Anterior cingulate cortex (tissue), 58 donors: Measurements from ENCODE around the gene FAM120B.

Experiments
- DNase-seq, 58 donors: peaks; one replicate each; lab custom pipeline; 2025; lab: John Stamatoyannopoulos, UW

Gene FAM120B

GRCh38 chr6:170284866-170285469 is 21.6 kb upstream of the FAM120B start:
- DNase-seq, result no peak

GRCh38 chr6:170285482-170285881 is 21.1 kb upstream of the FAM120B start:
- no peak for DNase-seq

DNA sequence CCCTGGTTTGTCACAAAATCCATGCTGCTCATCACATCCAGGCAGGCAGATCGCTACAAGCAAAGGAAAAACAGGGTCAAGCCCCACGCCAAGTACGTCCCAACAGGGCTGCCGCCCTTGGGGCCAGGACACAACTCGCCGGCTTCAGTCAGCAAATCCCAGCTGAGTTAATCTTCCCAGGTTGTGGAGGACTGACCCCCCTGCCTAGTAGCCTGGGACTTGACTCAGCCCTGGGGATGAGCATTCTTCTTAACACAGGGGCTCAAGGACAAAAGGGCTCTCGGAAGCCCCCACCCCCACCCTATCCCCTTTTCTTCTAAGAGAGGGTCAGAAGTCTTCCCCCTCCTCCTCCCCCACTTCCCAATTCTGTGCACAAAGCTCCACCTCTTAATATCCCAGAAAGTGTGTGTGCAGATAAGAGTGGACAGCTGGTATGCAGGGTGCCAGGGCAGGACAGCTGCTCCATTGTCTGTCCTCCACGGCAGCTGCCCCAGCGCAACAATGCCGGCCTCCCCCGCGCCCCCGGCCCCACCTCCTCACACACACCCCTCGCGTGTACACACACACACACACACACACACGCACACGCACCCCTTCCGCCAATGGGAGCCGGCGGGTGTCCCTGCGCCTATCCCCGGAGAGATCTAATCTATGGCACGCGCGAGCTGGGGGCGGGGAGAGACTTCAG is 20.2 kb upstream of the FAM120B start:
- DNase-seq, result peak in 42 of 58 donors; percentile 24 to 82 (median 64)

DNA sequence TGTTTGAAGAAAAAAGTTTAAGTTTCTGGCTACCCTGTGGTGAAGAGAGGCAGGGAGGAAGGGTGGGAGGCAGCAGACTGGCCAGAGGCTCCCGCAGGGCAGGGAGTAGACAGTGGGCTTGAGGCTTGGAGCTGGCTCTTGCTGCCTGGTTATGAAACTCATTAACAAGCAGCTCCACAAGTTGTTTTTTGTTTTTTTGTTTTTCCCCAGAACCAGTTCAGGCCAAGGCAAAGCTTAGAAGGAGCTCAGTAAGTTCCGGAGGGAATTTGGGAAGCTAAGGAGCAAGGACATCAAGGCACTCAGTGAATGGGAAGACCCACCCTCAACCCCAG is 19.7 kb upstream of the FAM120B start:
- DNase-seq, result peak in 1 of 58 donors; percentile 71

- no peak for DNase-seq
Observed at GRCh38 chr6:170287371-170287876, 19.1 kb upstream of the FAM120B start.

DNA sequence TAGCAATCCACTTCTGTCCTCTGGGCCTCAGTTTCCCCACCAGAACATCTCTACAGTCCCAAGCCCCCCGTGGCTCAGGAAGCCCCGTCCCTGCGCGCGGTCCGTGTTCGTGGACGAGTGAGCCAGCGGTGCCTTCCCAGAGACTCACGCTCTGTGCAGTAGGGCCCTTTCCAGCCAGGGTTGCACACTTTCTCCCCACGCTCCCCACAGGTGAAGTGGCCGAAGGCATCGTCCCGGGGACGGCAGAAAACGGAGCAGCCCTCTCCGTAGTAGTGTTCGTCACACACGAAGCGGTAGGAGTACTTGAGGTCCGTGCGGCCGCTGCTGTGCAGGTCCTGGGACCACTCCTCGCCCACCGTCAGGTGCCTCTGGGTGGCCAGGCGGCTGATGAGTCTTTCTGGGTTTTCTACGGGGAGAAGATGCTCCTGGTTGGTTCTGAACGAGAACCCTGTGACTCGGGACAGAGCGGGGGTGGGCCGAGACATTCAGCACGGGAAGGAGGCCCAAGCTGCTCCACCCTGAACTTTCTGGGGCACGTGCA is 18.4 kb upstream of the FAM120B start:
- no peak for DNase-seq

- no peak for DNase-seq
Observed at GRCh38 chr6:170288852-170289179, 17.7 kb upstream of the FAM120B start.

DNA sequence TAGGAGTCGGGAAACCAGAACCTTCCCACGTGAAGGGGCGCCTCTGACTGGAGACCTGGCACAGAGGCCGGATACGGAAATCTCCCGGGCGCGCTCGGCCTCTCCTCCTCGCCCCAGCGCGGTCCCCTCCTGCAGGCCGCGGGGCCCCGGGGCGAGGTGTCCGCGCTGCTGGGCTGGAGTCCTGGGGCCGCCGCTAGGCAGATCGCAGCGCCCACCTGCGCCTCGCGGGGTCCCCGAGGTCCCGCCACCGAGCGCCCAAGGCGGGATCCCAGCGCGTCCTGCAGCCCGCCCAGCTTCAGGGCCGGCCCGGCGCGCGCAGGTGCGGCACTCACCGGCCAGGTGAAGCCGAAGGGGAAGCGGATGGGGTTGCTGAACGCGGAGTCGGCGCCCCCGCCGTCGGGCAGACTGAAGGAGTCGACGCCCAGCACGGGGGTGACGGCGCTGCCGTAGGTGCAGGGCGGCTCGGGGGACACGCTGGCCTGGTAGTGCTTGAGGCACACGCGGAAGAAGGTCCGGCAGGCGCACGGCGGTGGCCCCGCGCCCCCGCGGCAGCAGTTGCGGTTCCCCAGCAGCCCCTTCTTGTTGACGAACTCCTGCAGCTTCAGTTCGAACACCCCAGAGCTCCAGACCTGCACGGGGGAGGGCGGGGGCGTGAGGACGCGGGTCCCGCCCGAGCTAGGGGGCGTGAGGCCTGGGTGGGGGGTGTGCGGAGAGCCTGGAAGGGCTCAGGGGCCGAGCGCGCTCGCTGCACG is 17.2 kb upstream of the FAM120B start:
- DNase-seq, result no peak

GRCh38 chr6:170289951-170290295 is 16.6 kb upstream of the FAM120B start:
- no peak for DNase-seq

- DNase-seq, result peak in 55 of 58 donors; percentile 15 to 94 (median 80)
Observed at GRCh38 chr6:170290296-170291128, 16.0 kb upstream of the FAM120B start, which contains the start of gene DLL1. Gene DLL1 (minus strand): TSS chr6:170291078. CDS start chr6:170290139, 939 bp downstream.

DNA sequence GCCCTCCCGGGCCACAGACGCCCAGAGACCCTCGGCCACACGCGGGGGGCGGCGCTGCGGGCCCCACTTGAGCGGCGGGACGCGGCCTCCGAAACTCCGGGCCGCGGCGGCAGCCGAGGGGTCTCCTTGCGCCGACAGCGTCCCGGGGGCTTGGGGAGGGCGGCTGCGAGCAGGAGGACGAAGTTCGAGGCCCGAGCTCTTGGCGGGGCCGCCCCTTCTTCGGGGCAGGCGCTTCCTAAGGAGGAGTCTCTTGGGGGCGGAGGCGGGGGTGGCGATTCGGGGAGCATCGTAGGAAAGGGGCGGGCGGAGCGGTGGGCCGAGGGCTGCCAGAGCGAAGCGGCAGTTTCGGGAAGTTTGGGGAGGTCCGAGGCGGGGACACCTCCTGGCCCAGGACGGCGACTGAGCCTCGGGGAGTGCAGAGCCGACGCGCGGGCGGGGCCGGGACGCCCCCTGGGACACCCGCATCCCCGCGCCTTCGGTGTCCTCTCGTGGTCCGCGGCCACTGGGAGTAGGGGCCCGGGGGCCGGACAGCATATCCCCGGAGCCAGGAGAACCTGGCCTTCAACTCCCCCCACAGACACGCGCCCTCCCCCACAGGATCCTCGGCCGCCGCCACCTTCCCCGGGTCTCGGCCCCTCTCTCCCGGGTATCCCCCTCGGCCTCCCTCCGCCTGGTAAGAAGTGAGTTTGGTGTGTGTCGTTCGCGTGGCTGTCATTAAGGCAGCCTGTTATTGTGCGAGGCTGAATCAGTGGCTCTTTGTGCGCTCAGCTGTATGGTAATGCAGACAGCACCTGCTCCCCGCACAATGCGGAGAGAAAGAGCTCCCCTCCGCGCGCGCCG is 15.1 kb upstream of the FAM120B start:
- peak in 55 of 58 donors; percentile 23 to 90 (median 70) for DNase-seq

DNA sequence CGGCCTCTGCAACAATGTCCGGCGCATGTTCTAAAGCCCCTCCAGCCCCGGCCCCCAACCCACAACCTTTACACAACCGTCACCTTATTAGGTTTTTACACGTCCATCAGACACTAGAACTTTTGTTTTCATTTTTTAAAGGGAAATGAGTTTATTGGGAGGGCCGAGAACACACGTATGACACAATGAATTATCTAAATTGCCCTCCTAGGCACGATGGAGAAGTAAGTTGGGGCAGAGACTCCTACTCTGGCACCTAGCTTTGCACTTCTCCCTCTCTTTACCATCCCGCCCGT is 14.5 kb upstream of the FAM120B start:
- DNase-seq, result no peak

GRCh38 chr6:170292407-170293158 is 14.0 kb upstream of the FAM120B start:
- DNase-seq, result peak in 7 of 58 donors; percentile 30 to 53 (median 36)

- DNase-seq, result no peak
Observed at GRCh38 chr6:170293341-170294231, 13.0 kb upstream of the FAM120B start.

GRCh38 chr6:170294298-170294730 is 12.2 kb upstream of the FAM120B start:
- no peak for DNase-seq

DNA sequence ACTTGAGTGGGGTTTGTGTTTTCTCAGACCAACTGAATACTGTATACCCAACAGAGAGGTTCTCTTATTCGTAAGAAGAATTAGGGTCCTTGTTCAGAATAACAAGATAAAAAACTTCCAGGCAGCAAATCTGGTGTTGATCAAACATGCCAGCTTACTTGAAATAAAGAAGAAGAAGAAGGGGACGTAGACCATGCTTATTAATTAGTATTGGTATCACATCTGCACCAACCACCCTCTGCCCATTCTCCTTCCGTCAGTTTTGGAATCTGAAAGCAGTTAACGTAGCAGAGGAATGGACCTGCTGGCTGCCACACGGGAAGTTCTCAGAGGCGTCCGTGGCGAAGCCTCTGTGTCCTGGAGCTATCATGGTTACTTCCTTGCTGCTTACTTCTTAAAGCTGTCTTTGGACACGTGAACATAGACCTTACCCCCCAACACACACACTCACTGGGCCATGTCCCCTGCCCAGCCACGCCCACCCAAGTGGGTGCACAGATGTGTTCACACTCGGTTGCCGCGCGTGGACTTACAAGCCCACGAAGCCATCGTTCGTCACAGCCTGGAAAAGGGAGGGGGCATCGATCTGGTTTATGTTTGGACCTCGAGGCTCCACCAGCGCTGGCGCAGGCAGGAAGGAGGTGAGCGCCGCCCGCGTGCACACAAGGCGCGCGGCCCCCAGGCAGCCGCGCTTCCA is 11.6 kb upstream of the FAM120B start:
- no peak for DNase-seq
